Muscle of leg (tissue), 11 donors: ENCODE data around the gene TRAF5. TPM values are rescaled to one million over a fixed set of nuclear protein-coding genes. Genes with fewer than 3 reads are reported as not detected.
A peak's percentile ranks its signal among the peaks of the same experiment; 100 is the strongest.
"Not testable (repeated sequence)": the region's sequence is repeated elsewhere in the genome, so short reads cannot be mapped to it uniquely, and the experiment has no call there.

Source experiments
- DNase-seq: peaks from one replicate; pipeline ENCODE4 v3.0.0; 2013
- H3K27ac ChIP-seq: one replicate; pipeline ENCODE4 v1.5.1; 2013; ENCODE audit warnings: mild to moderate bottlenecking, low read length, control low read depth
- H3K27me3 ChIP-seq: one replicate; pipeline ENCODE4 v1.6.1; 2013; ENCODE audit warnings: low read length; ENCODE audit not compliant: control insufficient read depth, insufficient read depth
- H3K36me3 ChIP-seq: one replicate; pipeline ENCODE4 v1.6.1; 2013; ENCODE audit warnings: low read length; ENCODE audit not compliant: control insufficient read depth, insufficient read depth
- H3K4me1 ChIP-seq: one replicate; pipeline ENCODE4 v1.6.1; 2013; ENCODE audit warnings: low read length; ENCODE audit not compliant: control insufficient read depth, insufficient read depth
- H3K4me3 ChIP-seq: one replicate; pipeline ENCODE4 v1.5.1; 2013; ENCODE audit warnings: low read length, control low read depth
- H3K9me3 ChIP-seq: replicated peaks from 2 replicates; pipeline ENCODE4 v1.6.1; 2013; ENCODE audit warnings: low read depth, low read length; ENCODE audit not compliant: control insufficient read depth
- WGBS: methylation state at CpG from one replicate; pipeline ENCODE4 v1.1.5; 2013; ENCODE audit warnings: missing lambda C conversion rate; ENCODE audit not compliant: insufficient coverage; 5-methylcytosine and 5-hydroxymethylcytosine counted together
- polyA plus RNA-seq, 8 donors: library from polyadenylated mRNA; unstranded; fragments of 120-200 nt; gene quantifications; one replicate each; pipeline versions ENCODE4 v1.2.1 to v1.2.3, GENCODE V29; 2013; ENCODE audit warnings: inconsistent platforms in 1 of 8, low replicate concordance in 1 of 8; ENCODE audit not compliant: insufficient read length in 8 of 8, insufficient read depth in 1 of 8
- total RNA-seq: library from RNA; stranded (reverse); fragments of 120-200 nt; gene quantifications from one replicate; pipeline ENCODE4 v1.2.4, GENCODE V29; 2013

TRAF5 gene
- total and polyA plus RNA-seq, 9 donors, result 14.7 to 34.9 (median 19.5) TPM

GRCh38 chr1:211416628-211417323 lies 90.1 kb downstream of the TRAF5 start:
- peak; percentile 24 for DNase-seq
- WGBS, result 17% methylated on average over 43 of the region's 46 CpGs
- H3K9me3 ChIP-seq, H3K27ac ChIP-seq, H3K4me3 ChIP-seq, H3K4me1 ChIP-seq, H3K36me3 ChIP-seq, H3K27me3 ChIP-seq: not testable (repeated sequence)

- WGBS, result 100% methylated on average over 1 of the region's 2 CpGs
- Histone ChIP-seq H3K27me3 (no peaks in the 10 kb centered on the region), H3K4me1 (no peaks in the 10 kb centered on the region), H3K4me3 (no peak overlapping the region), H3K9me3 (no peaks in the 10 kb centered on the region), H3K27ac (no peak overlapping the region), H3K36me3 (no peaks in the 10 kb centered on the region)
- no peak for DNase-seq
Measured at GRCh38 chr1:211420389-211420788, 93.8 kb downstream of the TRAF5 start.

- H3K9me3 ChIP-seq, result no peaks in the 10 kb centered on the region
- no peak for DNase-seq
- WGBS, result 67% methylated on average over 1 of the region's 2 CpGs
- no peaks in the 10 kb centered on the region for H3K4me1 ChIP-seq
- no peak overlapping the region for H3K27ac ChIP-seq
- no peaks in the 10 kb centered on the region for H3K36me3 ChIP-seq
- H3K4me3 ChIP-seq, result no peak overlapping the region
- no peaks in the 10 kb centered on the region for H3K27me3 ChIP-seq
Measured at GRCh38 chr1:211420845-211421454, 94.3 kb downstream of the TRAF5 start.

GRCh38 chr1:211424018-211424417 lies 97.4 kb downstream of the TRAF5 start:
- no peaks in the 10 kb centered on the region for H3K27me3 ChIP-seq
- H3K9me3 ChIP-seq, result no peaks in the 10 kb centered on the region
- H3K4me1 ChIP-seq, result no peaks in the 10 kb centered on the region
- no CpG with 5 or more reads among the region's 1 CpG for WGBS
- H3K4me3 ChIP-seq, result no peak overlapping the region
- no peaks in the 10 kb centered on the region for H3K36me3 ChIP-seq
- no peak for DNase-seq
- no peak overlapping the region for H3K27ac ChIP-seq

Other genes with a start within 250 kb of the TRAF5 start
- gene KCNH1, start 192.7 kb upstream of the TRAF5 start, total RNA-seq, result 0.22 TPM
- under 1 TPM; 0.19 to 0.51 (median 0.31) TPM for gene KCNH1, start 192.7 kb upstream of the TRAF5 start, polyA plus RNA-seq
- gene RCOR3, start 67.5 kb upstream of the TRAF5 start, total RNA-seq, result 24.6 TPM
- 10 to 100 TPM; 36.6 to 49.5 (median 41.9) TPM for gene RCOR3, start 67.5 kb upstream of the TRAF5 start, polyA plus RNA-seq
- 0.80 TPM for gene RD3, start 165.3 kb downstream of the TRAF5 start, total RNA-seq
- gene RD3, start 165.3 kb downstream of the TRAF5 start, polyA plus RNA-seq, result 1 to 10 TPM in 6 of 8 donors, under 1 TPM in 2; 0.81 to 1.7 (median 1.2) TPM